ENCODE measurements around the gene MICA. TPM values are rescaled to one million over a fixed set of nuclear protein-coding genes. Genes with fewer than 3 reads are reported as not detected.

The MICA gene
- total RNA-seq, 1 donor, result 31.1 TPM

- Histone ChIP-seq H2AFZ (ENCODE audit: low read length) (no peak overlapping the region), H3K4me3 (ENCODE audit: insufficient read depth, low read length) (no peak overlapping the region), H3K79me2 (ENCODE audit: insufficient read depth, low read length) (peaks cover 22% of the 10 kb centered on the region), H3K27ac (ENCODE audit: low read depth, low read length) (no peak overlapping the region), H3K9me3 (ENCODE audit: low read depth, low read length) (no peaks in the 10 kb centered on the region), H3K4me2 (ENCODE audit: insufficient read depth, low read length) (no peak overlapping the region), H3K27me3 (ENCODE audit: insufficient read depth, low read length) (no peaks in the 10 kb centered on the region), H3K4me1 (ENCODE audit: insufficient read depth, low read length) (peaks cover 29% of the 10 kb centered on the region), H4K20me1 (ENCODE audit: insufficient read depth, low read length) (peaks cover 13% of the 10 kb centered on the region), H3K36me3 (ENCODE audit: insufficient read depth, low read length) (no peaks in the 10 kb centered on the region)
- TF ChIP-seq, protein P1, sequence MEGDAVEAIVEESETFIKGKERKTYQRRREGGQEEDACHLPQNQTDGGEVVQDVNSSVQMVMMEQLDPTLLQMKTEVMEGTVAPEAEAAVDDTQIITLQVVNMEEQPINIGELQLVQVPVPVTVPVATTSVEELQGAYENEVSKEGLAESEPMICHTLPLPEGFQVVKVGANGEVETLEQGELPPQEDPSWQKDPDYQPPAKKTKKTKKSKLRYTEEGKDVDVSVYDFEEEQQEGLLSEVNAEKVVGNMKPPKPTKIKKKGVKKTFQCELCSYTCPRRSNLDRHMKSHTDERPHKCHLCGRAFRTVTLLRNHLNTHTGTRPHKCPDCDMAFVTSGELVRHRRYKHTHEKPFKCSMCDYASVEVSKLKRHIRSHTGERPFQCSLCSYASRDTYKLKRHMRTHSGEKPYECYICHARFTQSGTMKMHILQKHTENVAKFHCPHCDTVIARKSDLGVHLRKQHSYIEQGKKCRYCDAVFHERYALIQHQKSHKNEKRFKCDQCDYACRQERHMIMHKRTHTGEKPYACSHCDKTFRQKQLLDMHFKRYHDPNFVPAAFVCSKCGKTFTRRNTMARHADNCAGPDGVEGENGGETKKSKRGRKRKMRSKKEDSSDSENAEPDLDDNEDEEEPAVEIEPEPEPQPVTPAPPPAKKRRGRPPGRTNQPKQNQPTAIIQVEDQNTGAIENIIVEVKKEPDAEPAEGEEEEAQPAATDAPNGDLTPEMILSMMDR (IDR thresholded peaks at IDR 0.05; ENCODE audit: extremely low read depth, low read depth, low read length), result no peak
- DNase-seq (ENCODE audit: insufficient read length, low spot score, missing footprints), result no peak
Measured at GRCh38 chr6:31397901-31398525, 5.4 kb upstream of the MICA start.

GRCh38 chr6:31399589-31400466, 3.6 kb upstream of the MICA start:
- DNase-seq (ENCODE audit: insufficient read length, low spot score, missing footprints), result peak; percentile 92
- peaks cover 27% of the 10 kb centered on the region for H4K20me1 ChIP-seq (ENCODE audit: insufficient read depth, low read length)
- H3K36me3 ChIP-seq (ENCODE audit: insufficient read depth, low read length), result no peaks in the 10 kb centered on the region
- H3K4me2 ChIP-seq (ENCODE audit: insufficient read depth, low read length), result peak overlapping the region; percentile 98
- H3K27me3 ChIP-seq (ENCODE audit: insufficient read depth, low read length), result no peaks in the 10 kb centered on the region
- H3K4me1 ChIP-seq (ENCODE audit: insufficient read depth, low read length), result peaks cover 36% of the 10 kb centered on the region
- TF ChIP-seq, protein P1 (IDR thresholded peaks at IDR 0.05; ENCODE audit: extremely low read depth, low read depth, low read length), result peak; percentile 94
- H3K9me3 ChIP-seq (ENCODE audit: low read depth, low read length), result no peaks in the 10 kb centered on the region
- H3K79me2 ChIP-seq (ENCODE audit: insufficient read depth, low read length), result peaks cover 39% of the 10 kb centered on the region
- H2AFZ ChIP-seq (ENCODE audit: low read length), result peak overlapping the region; percentile 86
- peak overlapping the region; percentile 91 for H3K4me3 ChIP-seq (ENCODE audit: insufficient read depth, low read length)
- peak overlapping the region; percentile 70 for H3K27ac ChIP-seq (ENCODE audit: low read depth, low read length)

- H3K79me2 ChIP-seq (ENCODE audit: insufficient read depth, low read length), result peaks cover 47% of the 10 kb centered on the region
Measured at GRCh38 chr6:31400467-31401289, 2.7 kb upstream of the MICA start.

More at GRCh38 chr6:31400467-31401289, 2.7 kb upstream of the MICA start:
- Histone ChIP-seq H3K4me1 (ENCODE audit: insufficient read depth, low read length) (peaks cover 36% of the 10 kb centered on the region), H3K9me3 (ENCODE audit: low read depth, low read length) (no peaks in the 10 kb centered on the region), H2AFZ (ENCODE audit: low read length) (peak overlapping the region; percentile 86), H3K36me3 (ENCODE audit: insufficient read depth, low read length) (no peaks in the 10 kb centered on the region), H3K4me2 (ENCODE audit: insufficient read depth, low read length) (peak overlapping the region; percentile 98), H3K4me3 (ENCODE audit: insufficient read depth, low read length) (peak overlapping the region; percentile 91), H3K27ac (ENCODE audit: low read depth, low read length) (peak overlapping the region; percentile 70), H4K20me1 (ENCODE audit: insufficient read depth, low read length) (peaks cover 31% of the 10 kb centered on the region), H3K27me3 (ENCODE audit: insufficient read depth, low read length) (no peaks in the 10 kb centered on the region)
- peak; percentile 73 for DNase-seq (ENCODE audit: insufficient read length, low spot score, missing footprints)
- TF ChIP-seq, protein P1 (IDR thresholded peaks at IDR 0.05; ENCODE audit: extremely low read depth, low read depth, low read length), result no peak
